Adipocyte (in vitro differentiated cells): Measurements from ENCODE around the gene NDUFS5.
"Not testable (repeated sequence)": the region's sequence is repeated elsewhere in the genome, so short reads cannot be mapped to it uniquely, and the experiment has no call there.

Experiments used
- DNase-seq: peaks from one replicate; pipeline ENCODE4 v3.0.0-alpha.2; 2015; ENCODE audit warnings: low read depth
- H3K27me3 ChIP-seq: replicated peaks from 2 replicates; pipeline ENCODE4 v1.7.0; 2013; ENCODE audit warnings: mild to moderate bottlenecking, low read length, moderate library complexity; ENCODE audit not compliant: control insufficient read depth, insufficient read depth
- H3K36me3 ChIP-seq: 2 replicates; pipeline ENCODE4 v1.7.0; 2013; ENCODE audit warnings: low read length, mild to moderate bottlenecking, moderate library complexity; ENCODE audit not compliant: control insufficient read depth, insufficient read depth, severe bottlenecking
- H3K4me1 ChIP-seq: 2 replicates; pipeline ENCODE4 v1.7.0; 2013; ENCODE audit warnings: mild to moderate bottlenecking, low read length, moderate library complexity; ENCODE audit not compliant: control insufficient read depth, insufficient read depth
- H3K4me3 ChIP-seq: 2 replicates; pipeline ENCODE4 v1.7.0; 2013; ENCODE audit warnings: mild to moderate bottlenecking, low read length, moderate library complexity
- H3K9ac ChIP-seq: 2 replicates; pipeline ENCODE4 v1.7.0; 2013; ENCODE audit warnings: mild to moderate bottlenecking, low read length, moderate library complexity
- H3K9me3 ChIP-seq: 2 replicates; pipeline ENCODE4 v1.7.0; 2013; ENCODE audit warnings: mild to moderate bottlenecking, low read length, moderate library complexity; ENCODE audit not compliant: control insufficient read depth

NDUFS5 gene

DNA sequence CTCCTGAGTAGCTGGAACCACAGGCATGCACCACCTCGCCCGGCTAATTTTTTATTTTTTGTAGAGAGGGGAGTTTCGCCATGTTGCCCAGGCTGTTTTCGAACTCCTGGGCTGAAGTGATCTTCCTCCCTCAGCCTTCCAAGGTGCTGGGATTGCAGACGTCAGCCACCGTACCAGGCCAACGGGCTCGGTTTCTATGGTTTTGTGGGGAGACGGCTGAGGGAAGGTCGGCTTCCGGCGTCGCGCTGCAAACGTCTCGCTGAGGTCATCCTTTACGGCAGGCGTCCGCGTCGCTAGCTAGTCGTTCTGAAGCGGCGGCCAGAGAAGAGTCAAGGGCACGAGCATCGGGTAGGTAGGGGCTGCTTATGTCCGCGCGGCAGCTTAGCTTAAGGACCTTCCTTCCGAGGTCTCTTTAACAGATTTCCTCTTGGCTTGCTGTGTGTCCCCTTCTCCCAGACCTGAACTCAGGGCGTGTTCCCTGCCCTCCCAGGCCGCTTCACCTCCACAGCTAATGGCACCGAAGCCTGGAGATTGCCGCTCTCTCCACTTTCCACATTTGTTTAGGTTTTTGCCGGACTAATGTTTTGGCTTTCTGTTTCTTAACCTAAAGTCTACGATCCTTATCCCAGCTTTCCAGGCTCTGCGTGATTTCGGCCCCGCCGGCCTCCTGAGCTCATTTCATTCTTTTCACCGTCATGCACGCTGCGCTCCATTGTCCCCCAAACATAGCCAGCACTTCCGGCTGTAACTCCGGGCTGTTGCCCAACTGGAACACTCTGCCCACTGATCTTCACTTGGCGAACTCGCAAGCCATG is at the start of gene NDUFS5:
NDUFS5 (plus strand) TSS at position 300 of the 815 bp plus-strand sequence. CDS start 2,375 bp downstream, outside the sequence.
- peak; percentile 96 for DNase-seq
- Histone ChIP-seq H3K9ac (peak within 1 kb of the TSS; percentile 99), H3K27me3 (no peaks in the 10 kb centered on the region), H3K4me3 (peak within 1 kb of the TSS; percentile 97), H3K4me1 (peaks cover 23% of the 10 kb centered on the region), H3K9me3 (no peaks in the 10 kb centered on the region), H3K36me3 (peaks cover 28% of the 10 kb centered on the region)

- H3K9ac ChIP-seq, H3K4me3 ChIP-seq, DNase-seq, H3K27me3 ChIP-seq, H3K36me3 ChIP-seq, H3K4me1 ChIP-seq, H3K9me3 ChIP-seq: not testable (repeated sequence)
Measured at GRCh38 chr1:38977399-38978244, 48.5 kb upstream of the NDUFS5 start.

DNA sequence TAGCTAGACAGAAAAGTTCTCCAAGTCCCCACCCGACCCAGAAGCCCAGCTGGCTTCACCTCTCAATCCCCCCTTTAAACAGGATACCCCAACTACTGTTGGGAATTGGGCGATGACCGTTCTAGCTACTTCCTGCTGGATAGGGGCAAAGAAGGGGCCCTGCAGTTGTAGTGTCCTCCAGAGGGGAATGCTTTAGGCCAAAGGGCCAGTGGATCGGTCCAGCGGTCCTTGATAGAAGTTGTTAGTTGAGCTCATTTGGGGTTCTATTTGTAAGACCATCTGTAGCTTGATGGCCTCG is 48.0 kb upstream of the NDUFS5 start:
- not testable (repeated sequence) for H3K9me3 ChIP-seq, DNase-seq, H3K4me1 ChIP-seq, H3K4me3 ChIP-seq, H3K27me3 ChIP-seq, H3K9ac ChIP-seq, H3K36me3 ChIP-seq

DNA sequence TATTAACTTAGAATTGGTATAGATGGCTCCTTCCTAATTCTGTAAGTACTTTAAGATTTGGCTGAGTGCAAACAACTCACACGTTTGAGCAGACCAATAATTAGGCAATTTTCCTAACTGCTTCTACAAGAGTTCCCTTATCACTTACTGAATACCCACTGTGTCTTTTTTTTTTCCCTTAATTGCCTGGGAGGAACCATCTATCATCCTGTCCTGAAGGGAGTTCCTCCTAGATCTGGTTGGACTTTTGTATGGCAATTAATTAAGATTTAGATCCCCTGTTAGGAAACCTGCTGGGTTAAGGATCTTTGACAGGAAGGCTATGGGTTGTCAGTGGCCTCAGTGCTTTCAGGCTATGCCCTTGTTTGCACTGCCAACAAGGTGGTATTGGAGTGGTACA is 46.8 kb upstream of the NDUFS5 start:
- not testable (repeated sequence) for DNase-seq, H3K9me3 ChIP-seq, H3K9ac ChIP-seq, H3K4me3 ChIP-seq, H3K36me3 ChIP-seq, H3K27me3 ChIP-seq, H3K4me1 ChIP-seq

- Histone ChIP-seq H3K4me3 (peak overlapping the region; percentile 82), H3K9me3 (no peaks in the 10 kb centered on the region), H3K27me3 (no peaks in the 10 kb centered on the region), H3K4me1 (peaks cover 27% of the 10 kb centered on the region), H3K36me3 (peaks cover 10% of the 10 kb centered on the region), H3K9ac (peak overlapping the region; percentile 83)
- no peak for DNase-seq
Measured at GRCh38 chr1:38989979-38990378, 36.2 kb upstream of the NDUFS5 start.

DNA sequence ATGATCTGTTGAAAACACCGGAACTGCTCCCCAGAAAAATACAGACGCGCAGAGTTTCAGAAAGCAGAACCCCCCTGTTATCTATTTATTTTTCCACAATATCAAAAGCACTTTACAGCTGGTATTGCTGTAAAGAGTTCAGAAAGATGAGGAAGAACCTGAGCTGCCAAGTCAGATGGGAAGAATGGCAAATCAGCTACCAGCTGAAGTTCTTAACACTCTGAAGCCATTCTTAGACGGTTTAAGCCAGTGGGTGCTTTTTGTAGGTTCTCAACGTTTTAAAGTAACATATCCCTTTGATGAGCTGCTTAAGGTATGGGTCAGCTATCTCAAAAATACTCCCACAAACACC is 35.8 kb upstream of the NDUFS5 start:
- DNase-seq: peak; percentile 43
- H3K9me3 ChIP-seq: no peaks in the 10 kb centered on the region
- peak overlapping the region; percentile 83 for H3K9ac ChIP-seq
- H3K27me3 ChIP-seq: no peaks in the 10 kb centered on the region
- H3K4me1 ChIP-seq: peaks cover 31% of the 10 kb centered on the region
- peaks cover 14% of the 10 kb centered on the region for H3K36me3 ChIP-seq
- H3K4me3 ChIP-seq: peak overlapping the region; percentile 82

DNA sequence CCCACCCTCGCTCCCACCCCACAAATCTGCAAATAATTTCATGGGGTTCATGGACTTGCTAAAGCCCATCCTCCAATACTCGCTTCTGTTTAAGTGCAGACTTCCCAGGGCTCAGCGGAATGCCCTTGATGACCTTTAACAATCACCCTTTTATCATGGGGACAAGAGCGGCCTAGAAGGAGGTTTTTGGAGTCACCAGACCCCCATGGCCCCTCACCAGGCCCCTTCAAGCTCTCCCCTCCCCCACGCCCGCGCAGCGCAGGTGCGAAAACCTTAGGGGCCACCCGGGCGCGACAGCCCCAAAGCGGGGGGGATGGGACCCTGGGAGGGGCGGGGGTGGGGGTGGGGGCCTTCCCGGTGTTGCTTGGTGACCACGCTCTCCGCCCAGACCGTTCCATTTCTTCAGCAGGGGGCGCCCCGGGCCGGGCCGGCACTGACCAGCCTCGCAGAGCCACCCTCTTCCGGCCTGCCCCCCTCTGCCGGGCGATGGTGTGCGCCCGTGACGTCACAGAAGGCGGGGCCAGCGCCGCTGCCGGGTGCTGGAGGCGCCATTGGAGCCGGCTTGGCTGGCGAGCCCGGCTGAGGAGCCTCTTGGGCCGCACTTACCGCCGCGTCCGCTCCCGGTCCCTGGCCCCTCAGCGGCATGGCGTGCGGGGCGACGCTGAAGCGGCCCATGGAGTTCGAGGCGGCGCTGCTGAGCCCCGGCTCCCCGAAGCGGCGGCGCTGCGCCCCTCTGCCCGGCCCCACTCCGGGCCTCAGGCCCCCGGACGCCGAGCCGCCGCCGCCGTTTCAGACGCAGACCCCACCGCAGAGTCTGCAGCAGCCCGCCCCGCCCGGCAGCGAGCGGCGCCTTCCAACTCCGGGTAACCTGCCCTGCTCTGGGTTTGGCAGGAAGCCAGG is 35.2 kb upstream of the NDUFS5 start, which contains the start of gene AKIRIN1:
AKIRIN1 (plus strand) TSS at position 539 of the 900 bp plus-strand sequence; CDS start at position 644, 105 bp downstream.
- Histone ChIP-seq H3K9me3 (no peaks in the 10 kb centered on the region), H3K9ac (peak within 1 kb of the TSS; percentile 95), H3K27me3 (no peaks in the 10 kb centered on the region), H3K4me3 (peak within 1 kb of the TSS; percentile 94), H3K36me3 (peaks cover 20% of the 10 kb centered on the region), H3K4me1 (peaks cover 35% of the 10 kb centered on the region)
- DNase-seq: peak; percentile 97

- Histone ChIP-seq H3K9ac (peak overlapping the region; percentile 95), H3K9me3 (no peaks in the 10 kb centered on the region), H3K4me3 (peak overlapping the region; percentile 94), H3K27me3 (no peaks in the 10 kb centered on the region), H3K4me1 (peaks cover 31% of the 10 kb centered on the region), H3K36me3 (peaks cover 28% of the 10 kb centered on the region)
- DNase-seq: peak; percentile 71
Measured at GRCh38 chr1:38991638-38992411, 34.3 kb upstream of the NDUFS5 start.

- Histone ChIP-seq H3K4me1 (peaks cover 38% of the 10 kb centered on the region), H3K9ac (peak overlapping the region; percentile 95), H3K9me3 (no peaks in the 10 kb centered on the region), H3K27me3 (no peaks in the 10 kb centered on the region), H3K4me3 (peak overlapping the region; percentile 94), H3K36me3 (peaks cover 29% of the 10 kb centered on the region)
- DNase-seq: no peak
Measured at GRCh38 chr1:38992412-38993111, 33.6 kb upstream of the NDUFS5 start.

- H3K9me3 ChIP-seq: no peaks in the 10 kb centered on the region
- DNase-seq: no peak
- H3K9ac ChIP-seq: no peak overlapping the region
- H3K4me1 ChIP-seq: peaks cover 46% of the 10 kb centered on the region
- H3K36me3 ChIP-seq: peaks cover 43% of the 10 kb centered on the region
- H3K27me3 ChIP-seq: no peaks in the 10 kb centered on the region
- no peak overlapping the region for H3K4me3 ChIP-seq
Measured at GRCh38 chr1:38994196-38994595, 32.0 kb upstream of the NDUFS5 start.
